Measurements from ENCODE around the gene PDXK. TPM values are rescaled to one million over a fixed set of nuclear protein-coding genes. Genes with fewer than 3 reads are reported as not detected.

The PDXK gene
- total RNA-seq, 1 donor from 2014 or later, result 63.8 TPM

- no peak for TF ChIP-seq CTCF (IDR thresholded peaks at IDR 0.05; ENCODE audit: partially characterized antibody, unreplicated experiment)
- no peak overlapping the region for H3K27ac Mint-ChIP-seq (ENCODE audit: unreplicated experiment)
- no peaks in the 10 kb centered on the region for H3K36me3 Mint-ChIP-seq (ENCODE audit: unreplicated experiment)
- H3K27me3 Mint-ChIP-seq (ENCODE audit: unreplicated experiment), result peaks cover 7% of the 10 kb centered on the region
- H3K4me1 Mint-ChIP-seq (ENCODE audit: low read depth, unreplicated experiment), result peaks cover 22% of the 10 kb centered on the region
- no peak for DNase-seq
- H3K9me3 Mint-ChIP-seq (ENCODE audit: unreplicated experiment), result peaks cover 4% of the 10 kb centered on the region
- H3K4me3 Mint-ChIP-seq (ENCODE audit: unreplicated experiment), result no peak overlapping the region
Measured at GRCh38 chr21:43762303-43763128, 43.6 kb downstream of the PDXK start.

- no peak for TF ChIP-seq CTCF (IDR thresholded peaks at IDR 0.05; ENCODE audit: partially characterized antibody, unreplicated experiment)
- Mint-ChIP-seq H3K36me3 (ENCODE audit: unreplicated experiment) (no peaks in the 10 kb centered on the region), H3K9me3 (ENCODE audit: unreplicated experiment) (peaks cover 5% of the 10 kb centered on the region), H3K27me3 (ENCODE audit: unreplicated experiment) (peaks cover 7% of the 10 kb centered on the region), H3K4me3 (ENCODE audit: unreplicated experiment) (no peak overlapping the region), H3K4me1 (ENCODE audit: low read depth, unreplicated experiment) (peaks cover 23% of the 10 kb centered on the region), H3K27ac (ENCODE audit: unreplicated experiment) (no peak overlapping the region)
- DNase-seq, result no peak
Measured at GRCh38 chr21:43763901-43764523, 45.1 kb downstream of the PDXK start.

DNA sequence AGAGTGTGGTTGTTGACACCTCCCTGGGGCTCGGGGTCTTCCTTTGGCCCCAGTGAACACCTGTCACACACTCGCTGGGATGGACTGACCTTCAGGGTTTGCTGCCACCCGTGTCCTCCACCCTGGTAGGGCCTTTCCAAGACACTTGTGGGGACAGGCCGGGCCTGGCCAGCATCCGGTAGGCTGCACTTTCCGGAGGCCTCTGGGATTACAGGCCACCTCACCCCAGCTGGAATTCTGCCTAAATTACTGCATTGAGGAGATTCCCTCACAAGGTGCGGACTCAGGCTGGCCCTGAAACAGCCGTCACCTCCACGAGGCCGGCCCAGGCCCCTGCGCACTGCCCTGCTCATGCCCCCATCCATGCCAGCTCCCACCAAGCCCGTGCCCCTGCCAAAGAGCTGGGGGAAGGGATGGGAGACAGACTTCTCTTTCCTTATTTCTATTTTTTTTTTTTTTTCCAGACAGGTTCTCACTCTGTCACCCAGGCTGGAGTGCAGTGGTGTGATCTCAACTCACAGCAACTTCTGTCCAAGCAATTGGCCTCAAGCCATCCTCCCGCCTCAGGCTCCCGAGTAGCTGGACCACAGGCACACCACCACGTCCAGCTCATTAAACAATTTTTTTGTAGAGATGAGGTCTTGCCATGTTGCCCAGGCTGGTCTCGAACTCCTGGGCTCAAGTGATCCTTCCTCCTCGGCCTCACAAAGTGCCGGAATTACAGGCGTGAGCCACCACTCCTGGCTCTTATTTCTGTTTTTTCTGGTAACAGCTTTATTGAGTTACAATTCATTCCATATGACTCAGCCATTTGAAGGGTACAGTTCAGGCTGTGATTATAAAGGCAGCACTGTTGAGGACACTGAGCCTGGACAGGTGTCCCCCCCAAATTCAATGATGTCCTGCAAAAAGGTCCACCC lies 45.9 kb downstream of the PDXK start:
- H3K36me3 Mint-ChIP-seq (ENCODE audit: unreplicated experiment), result no peaks in the 10 kb centered on the region
- DNase-seq, result no peak
- TF ChIP-seq CTCF (IDR thresholded peaks at IDR 0.05; ENCODE audit: partially characterized antibody, unreplicated experiment), result no peak

DNA sequence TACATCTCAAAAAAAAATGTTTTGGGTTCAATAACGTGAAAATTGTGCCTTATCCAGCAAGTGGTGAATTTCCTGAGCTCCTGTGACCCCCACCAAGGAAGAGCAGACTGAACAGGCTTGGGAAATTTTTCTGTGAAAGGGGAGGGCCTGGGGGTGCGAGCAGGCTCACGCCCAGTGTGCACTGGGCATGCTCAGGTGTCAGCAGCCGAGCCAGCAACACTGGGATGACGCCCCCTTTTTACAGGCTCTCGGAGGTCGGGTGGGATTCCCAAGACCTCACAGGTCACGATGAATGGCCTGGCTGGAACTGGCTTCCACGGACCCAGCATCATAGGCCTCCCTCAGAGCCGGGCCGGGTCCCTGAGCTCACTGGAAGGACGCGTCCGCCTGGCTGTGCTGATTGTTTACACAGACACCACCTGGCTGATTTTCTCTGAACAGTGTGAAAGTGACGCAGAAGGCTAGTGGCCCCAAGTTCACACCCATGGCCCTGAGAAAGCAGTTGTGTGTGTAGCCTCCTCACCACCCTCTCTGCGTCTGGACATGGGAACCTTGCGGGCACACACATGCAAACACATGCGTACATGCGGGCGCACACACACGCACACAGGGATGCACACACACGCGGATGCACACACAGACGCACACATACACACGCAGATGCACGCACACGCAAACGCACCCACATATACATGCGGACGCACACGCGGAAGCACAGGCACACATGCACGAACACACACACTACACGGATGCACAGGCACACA lies 48.0 kb downstream of the PDXK start:
- Mint-ChIP-seq H3K27me3 (ENCODE audit: unreplicated experiment) (peaks cover 10% of the 10 kb centered on the region), H3K27ac (ENCODE audit: unreplicated experiment) (peak overlapping the region; percentile 88), H3K36me3 (ENCODE audit: unreplicated experiment) (peaks cover 5% of the 10 kb centered on the region), H3K9me3 (ENCODE audit: unreplicated experiment) (peaks cover 7% of the 10 kb centered on the region), H3K4me1 (ENCODE audit: low read depth, unreplicated experiment) (peaks cover 33% of the 10 kb centered on the region), H3K4me3 (ENCODE audit: unreplicated experiment) (peak overlapping the region; percentile 7)
- no peak for TF ChIP-seq CTCF (IDR thresholded peaks at IDR 0.05; ENCODE audit: partially characterized antibody, unreplicated experiment)
- no peak for DNase-seq

More for the DNA sequence above, 45.9 kb downstream of the PDXK start:
- H3K27me3 Mint-ChIP-seq (ENCODE audit: unreplicated experiment), result peaks cover 7% of the 10 kb centered on the region
- H3K9me3 Mint-ChIP-seq (ENCODE audit: unreplicated experiment), result peaks cover 5% of the 10 kb centered on the region
- H3K4me1 Mint-ChIP-seq (ENCODE audit: low read depth, unreplicated experiment), result peaks cover 26% of the 10 kb centered on the region
- H3K4me3 Mint-ChIP-seq (ENCODE audit: unreplicated experiment), result no peak overlapping the region
- no peak overlapping the region for H3K27ac Mint-ChIP-seq (ENCODE audit: unreplicated experiment)
